Testis (tissue), 2 donors: ENCODE data around the gene TNFAIP1.

Experiments used
- POLR2A ChIP-seq: fragments of 450-650 bp; IDR thresholded peaks from one replicate; pipeline ENCODE4 v1.6.1; 2017; ENCODE audit warnings: antibody characterized with exemption, mild to moderate bottlenecking, moderate library complexity
- TF ChIP-seq, protein P1 (sequence below), 3 experiments: fragments of 450-650 bp in 2 of 3; fragments of 200-600 bp in 1 of 3; sonication (generic) in 1 of 3; IDR thresholded peaks; one replicate each; pipeline ENCODE4 v1.5.1; 2016 to 2019; ENCODE audit warnings: antibody characterized with exemption in 3 of 3, mild to moderate bottlenecking in 2 of 3, moderate library complexity in 1 of 3

DNA sequence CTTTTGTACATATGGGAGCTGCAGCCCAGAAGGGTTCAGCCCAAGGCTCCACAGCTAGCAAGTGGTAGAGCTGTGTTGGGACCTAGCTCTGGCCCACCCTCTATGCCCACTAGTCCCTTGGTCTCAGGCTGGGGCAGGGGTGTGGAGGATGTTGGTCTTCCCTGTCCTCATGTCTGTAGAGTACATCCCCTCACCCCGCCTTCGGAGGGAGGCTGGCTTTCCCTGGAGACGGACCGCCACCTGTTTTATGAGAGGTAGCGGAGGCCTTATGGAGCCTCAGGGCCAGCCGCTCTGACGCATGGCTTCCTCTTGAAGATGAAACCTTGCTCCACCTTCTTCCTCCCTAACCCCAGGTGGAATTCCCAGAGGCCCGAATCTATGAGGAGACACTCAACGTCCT lies 8.4 kb downstream of the TNFAIP1 start:
- TF ChIP-seq, protein P1, sequence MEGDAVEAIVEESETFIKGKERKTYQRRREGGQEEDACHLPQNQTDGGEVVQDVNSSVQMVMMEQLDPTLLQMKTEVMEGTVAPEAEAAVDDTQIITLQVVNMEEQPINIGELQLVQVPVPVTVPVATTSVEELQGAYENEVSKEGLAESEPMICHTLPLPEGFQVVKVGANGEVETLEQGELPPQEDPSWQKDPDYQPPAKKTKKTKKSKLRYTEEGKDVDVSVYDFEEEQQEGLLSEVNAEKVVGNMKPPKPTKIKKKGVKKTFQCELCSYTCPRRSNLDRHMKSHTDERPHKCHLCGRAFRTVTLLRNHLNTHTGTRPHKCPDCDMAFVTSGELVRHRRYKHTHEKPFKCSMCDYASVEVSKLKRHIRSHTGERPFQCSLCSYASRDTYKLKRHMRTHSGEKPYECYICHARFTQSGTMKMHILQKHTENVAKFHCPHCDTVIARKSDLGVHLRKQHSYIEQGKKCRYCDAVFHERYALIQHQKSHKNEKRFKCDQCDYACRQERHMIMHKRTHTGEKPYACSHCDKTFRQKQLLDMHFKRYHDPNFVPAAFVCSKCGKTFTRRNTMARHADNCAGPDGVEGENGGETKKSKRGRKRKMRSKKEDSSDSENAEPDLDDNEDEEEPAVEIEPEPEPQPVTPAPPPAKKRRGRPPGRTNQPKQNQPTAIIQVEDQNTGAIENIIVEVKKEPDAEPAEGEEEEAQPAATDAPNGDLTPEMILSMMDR (IDR thresholded peaks at IDR 0.05) = no peak
- no peak for TF ChIP-seq POLR2A
